ENCODE data around the gene PHLPP1.
A peak's percentile ranks its signal among the peaks of the same experiment; 100 is the strongest.

PHLPP1 gene

DNA sequence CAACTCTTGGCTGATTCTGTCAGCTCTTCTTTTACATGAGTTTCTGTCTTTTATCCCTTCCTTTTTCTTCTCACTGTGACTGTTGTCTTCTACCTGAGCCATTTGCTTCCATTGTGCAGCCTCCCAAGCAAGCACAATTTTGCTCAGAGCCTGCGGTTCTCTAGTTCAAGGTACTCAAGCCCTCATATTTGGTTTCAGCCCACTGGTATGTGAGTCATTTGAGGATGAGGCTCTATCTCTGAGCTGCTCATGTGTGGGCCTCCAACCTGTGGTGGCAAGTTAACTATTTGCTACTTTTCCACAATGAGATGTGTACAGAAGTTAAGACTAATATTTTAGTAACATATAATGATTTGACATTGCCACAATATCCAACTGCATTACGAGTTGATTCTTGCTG, 183.0 kb downstream of the PHLPP1 start:
- DNase-seq = no peak

GRCh38 chr18:62899534-62899933, 184.2 kb downstream of the PHLPP1 start:
- H3K23ac ChIP-seq (ENCODE audit: low read length in 2 of 2) = no peak overlapping the region
- 93% methylated on average over 5 of the region's 5 CpGs for WGBS

More for the DNA sequence above, 183.0 kb downstream of the PHLPP1 start:
- H2BK12ac ChIP-seq (ENCODE audit: low read length in 2 of 2) = peak overlapping the region; percentile 25
- no peak overlapping the region for H2BK120ac ChIP-seq (ENCODE audit: low read depth, low read length)
- H3K14ac ChIP-seq (ENCODE audit: low read length in 2 of 2) = no peak overlapping the region
- H3K79me1 ChIP-seq (replicated peaks; ENCODE audit: low read length, poor library complexity, severe bottlenecking) = peaks cover 1% of the 10 kb centered on the region
- no peak overlapping the region for H4K8ac ChIP-seq (ENCODE audit: low read length)
- H3K4me3 ChIP-seq (ENCODE audit: insufficient read depth in 1 of 2, low read depth in 1 of 2, low read length in 2 of 2) = no peak overlapping the region
- no peak overlapping the region for H2BK15ac ChIP-seq (ENCODE audit: low read depth, poor library complexity, severe bottlenecking)
- no peak overlapping the region for H2AFZ ChIP-seq (ENCODE audit: low read depth, low read length)
- no peak overlapping the region for H3K4me2 ChIP-seq (ENCODE audit: low read length, poor library complexity, severe bottlenecking)
- H4K91ac ChIP-seq (ENCODE audit: low read length) = no peak overlapping the region
- no peaks in the 10 kb centered on the region for H3K9me3 ChIP-seq (ENCODE audit: control insufficient read depth, low read length)
- peaks cover 9% of the 10 kb centered on the region for H3K4me1 ChIP-seq (ENCODE audit: control insufficient read depth, insufficient read depth, low read depth, low read length)
- peak overlapping the region; percentile 90 for H3K27ac ChIP-seq (ENCODE audit: low read length, poor library complexity, severe bottlenecking)
- WGBS = 82% methylated on average over 1 of the region's 2 CpGs
- H3K18ac ChIP-seq (ENCODE audit: low read depth in 1 of 2, low read length in 2 of 2) = peak overlapping the region; percentile 55 to 70
- no peak overlapping the region for H3K9ac ChIP-seq (ENCODE audit: low read length)
- H2AK5ac ChIP-seq (ENCODE audit: low read length, severe bottlenecking) = no peak overlapping the region
- no peak overlapping the region for H3K23ac ChIP-seq (ENCODE audit: low read length in 2 of 2)
- peaks cover 3 to 21% of the 10 kb centered on the region in 2 experiments for H3K36me3 ChIP-seq (ENCODE audit: control insufficient read depth in 1 of 2, insufficient read depth in 2 of 2, low read depth in 1 of 2, low read length in 2 of 2)
- no peaks in the 10 kb centered on the region for H3K27me3 ChIP-seq (ENCODE audit: control insufficient read depth in 1 of 2, insufficient read depth in 1 of 2, low read length in 2 of 2)
- H2BK5ac ChIP-seq (ENCODE audit: low read depth, low read length, poor library complexity, severe bottlenecking) = peak overlapping the region; percentile 67
- H3K4ac ChIP-seq (ENCODE audit: low read depth in 1 of 2, low read length in 2 of 2) = peak overlapping the region in 1 of 2 experiments; percentile 37

GRCh38 chr18:62900132-62900883, 185.0 kb downstream of the PHLPP1 start:
- DNase-seq = no peak
- Histone ChIP-seq H3K9ac (ENCODE audit: low read length) (no peak overlapping the region), H2BK15ac (ENCODE audit: low read depth, poor library complexity, severe bottlenecking) (no peak overlapping the region), H2AK5ac (ENCODE audit: low read length, severe bottlenecking) (no peak overlapping the region), H2AFZ (ENCODE audit: low read depth, low read length) (no peak overlapping the region), H3K9me3 (ENCODE audit: control insufficient read depth, low read length) (no peaks in the 10 kb centered on the region), H2BK12ac (ENCODE audit: low read length in 2 of 2) (no peak overlapping the region), H3K14ac (ENCODE audit: low read length in 2 of 2) (no peak overlapping the region), H3K27me3 (ENCODE audit: control insufficient read depth in 1 of 2, insufficient read depth in 1 of 2, low read length in 2 of 2) (no peaks in the 10 kb centered on the region), H4K8ac (ENCODE audit: low read length) (no peak overlapping the region), H3K4me3 (ENCODE audit: insufficient read depth in 1 of 2, low read depth in 1 of 2, low read length in 2 of 2) (no peak overlapping the region), H3K4me2 (ENCODE audit: low read length, poor library complexity, severe bottlenecking) (no peak overlapping the region), H3K27ac (ENCODE audit: low read length, poor library complexity, severe bottlenecking) (no peak overlapping the region), H3K79me1 (replicated peaks; ENCODE audit: low read length, poor library complexity, severe bottlenecking) (no peaks in the 10 kb centered on the region), H3K36me3 (ENCODE audit: control insufficient read depth in 1 of 2, insufficient read depth in 2 of 2, low read depth in 1 of 2, low read length in 2 of 2) (peaks cover 3 to 35% of the 10 kb centered on the region in 2 experiments), H3K4me1 (ENCODE audit: control insufficient read depth, insufficient read depth, low read depth, low read length) (peaks cover 7% of the 10 kb centered on the region), H3K4ac (ENCODE audit: low read depth in 1 of 2, low read length in 2 of 2) (no peak overlapping the region), H2BK120ac (ENCODE audit: low read depth, low read length) (no peak overlapping the region), H2BK5ac (ENCODE audit: low read depth, low read length, poor library complexity, severe bottlenecking) (no peak overlapping the region), H3K18ac (ENCODE audit: low read depth in 1 of 2, low read length in 2 of 2) (no peak overlapping the region), H3K23ac (ENCODE audit: low read length in 2 of 2) (no peak overlapping the region), H4K91ac (ENCODE audit: low read length) (no peak overlapping the region)
- 98% methylated on average over 3 of the region's 7 CpGs for WGBS

More at GRCh38 chr18:62899534-62899933, 184.2 kb downstream of the PHLPP1 start:
- Histone ChIP-seq H3K18ac (ENCODE audit: low read depth in 1 of 2, low read length in 2 of 2) (no peak overlapping the region), H4K91ac (ENCODE audit: low read length) (no peak overlapping the region), H3K4me1 (ENCODE audit: control insufficient read depth, insufficient read depth, low read depth, low read length) (peaks cover 9% of the 10 kb centered on the region), H3K27me3 (ENCODE audit: control insufficient read depth in 1 of 2, insufficient read depth in 1 of 2, low read length in 2 of 2) (no peaks in the 10 kb centered on the region), H3K79me1 (replicated peaks; ENCODE audit: low read length, poor library complexity, severe bottlenecking) (no peaks in the 10 kb centered on the region), H3K4me3 (ENCODE audit: insufficient read depth in 1 of 2, low read depth in 1 of 2, low read length in 2 of 2) (no peak overlapping the region), H3K14ac (ENCODE audit: low read length in 2 of 2) (no peak overlapping the region), H2AFZ (ENCODE audit: low read depth, low read length) (no peak overlapping the region), H4K8ac (ENCODE audit: low read length) (no peak overlapping the region), H3K9ac (ENCODE audit: low read length) (no peak overlapping the region), H3K27ac (ENCODE audit: low read length, poor library complexity, severe bottlenecking) (no peak overlapping the region), H3K4ac (ENCODE audit: low read depth in 1 of 2, low read length in 2 of 2) (peak overlapping the region in 1 of 2 experiments; percentile 10), H3K36me3 (ENCODE audit: control insufficient read depth in 1 of 2, insufficient read depth in 2 of 2, low read depth in 1 of 2, low read length in 2 of 2) (peaks cover 3 to 30% of the 10 kb centered on the region in 2 experiments), H2BK120ac (ENCODE audit: low read depth, low read length) (no peak overlapping the region), H2BK12ac (ENCODE audit: low read length in 2 of 2) (no peak overlapping the region), H2BK5ac (ENCODE audit: low read depth, low read length, poor library complexity, severe bottlenecking) (no peak overlapping the region), H3K9me3 (ENCODE audit: control insufficient read depth, low read length) (no peaks in the 10 kb centered on the region), H2AK5ac (ENCODE audit: low read length, severe bottlenecking) (peak overlapping the region; percentile 63), H3K4me2 (ENCODE audit: low read length, poor library complexity, severe bottlenecking) (no peak overlapping the region), H2BK15ac (ENCODE audit: low read depth, poor library complexity, severe bottlenecking) (no peak overlapping the region)
- no peak for DNase-seq

DNA sequence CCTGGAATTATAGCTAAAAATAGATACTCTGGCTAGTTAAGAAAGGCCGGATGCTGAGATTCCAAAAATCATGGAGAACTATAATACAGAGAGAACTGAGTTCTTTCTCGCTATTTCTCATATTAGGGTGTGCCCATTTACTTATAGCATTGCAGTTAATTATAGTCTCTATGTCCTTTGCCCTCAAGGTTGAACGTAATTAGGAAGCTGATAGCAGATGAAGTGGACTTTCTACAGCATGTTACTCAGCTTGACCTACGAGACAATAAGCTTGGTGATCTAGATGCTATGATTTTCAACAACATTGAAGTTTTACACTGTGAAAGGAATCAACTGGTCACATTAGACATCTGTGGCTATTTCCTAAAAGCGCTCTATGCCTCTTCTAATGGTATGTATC, 187.4 kb downstream of the PHLPP1 start:
- no peak overlapping the region for H3K4me3 ChIP-seq (ENCODE audit: insufficient read depth in 1 of 2, low read depth in 1 of 2, low read length in 2 of 2)
- no peak overlapping the region for H3K23ac ChIP-seq (ENCODE audit: low read length in 2 of 2)
- H3K14ac ChIP-seq (ENCODE audit: low read length in 2 of 2) = no peak overlapping the region
- H2BK12ac ChIP-seq (ENCODE audit: low read length in 2 of 2) = no peak overlapping the region
- no peak overlapping the region for H2BK15ac ChIP-seq (ENCODE audit: low read depth, poor library complexity, severe bottlenecking)
- H3K4me1 ChIP-seq (ENCODE audit: control insufficient read depth, insufficient read depth, low read depth, low read length) = peaks cover 2% of the 10 kb centered on the region
- 94% methylated on average over 5 of the region's 5 CpGs for WGBS
- no peak overlapping the region for H4K8ac ChIP-seq (ENCODE audit: low read length)
- no peak overlapping the region for H3K18ac ChIP-seq (ENCODE audit: low read depth in 1 of 2, low read length in 2 of 2)
- H3K36me3 ChIP-seq (ENCODE audit: control insufficient read depth in 1 of 2, insufficient read depth in 2 of 2, low read depth in 1 of 2, low read length in 2 of 2) = peaks cover 3 to 35% of the 10 kb centered on the region in 2 experiments
- H3K79me1 ChIP-seq (replicated peaks; ENCODE audit: low read length, poor library complexity, severe bottlenecking) = no peaks in the 10 kb centered on the region
- H3K9me3 ChIP-seq (ENCODE audit: control insufficient read depth, low read length) = no peaks in the 10 kb centered on the region
- H3K27me3 ChIP-seq (ENCODE audit: control insufficient read depth in 1 of 2, insufficient read depth in 1 of 2, low read length in 2 of 2) = no peaks in the 10 kb centered on the region
- no peak overlapping the region for H3K4me2 ChIP-seq (ENCODE audit: low read length, poor library complexity, severe bottlenecking)
- no peak overlapping the region for H2BK5ac ChIP-seq (ENCODE audit: low read depth, low read length, poor library complexity, severe bottlenecking)
- H3K27ac ChIP-seq (ENCODE audit: low read length, poor library complexity, severe bottlenecking) = no peak overlapping the region
- no peak overlapping the region for H4K91ac ChIP-seq (ENCODE audit: low read length)
- H3K9ac ChIP-seq (ENCODE audit: low read length) = no peak overlapping the region
- no peak overlapping the region for H2AK5ac ChIP-seq (ENCODE audit: low read length, severe bottlenecking)
- H3K4ac ChIP-seq (ENCODE audit: low read depth in 1 of 2, low read length in 2 of 2) = no peak overlapping the region
- no peak overlapping the region for H2AFZ ChIP-seq (ENCODE audit: low read depth, low read length)
- DNase-seq = no peak
- no peak overlapping the region for H2BK120ac ChIP-seq (ENCODE audit: low read depth, low read length)
